ENCODE results near the gene ZNF805. TPM values are rescaled to one million over a fixed set of nuclear protein-coding genes. Genes with fewer than 3 reads are reported as not detected.

ZNF805 gene
- total and polyA plus RNA-seq, 2 of the 13 experiments (the other 11 are each of a cell fraction or from before 2014, with no cell fraction given), result 5.1 to 12.8 TPM

GRCh38 chr19:57245959-57246358 is 5.5 kb downstream of the ZNF805 start (continued):
- TF ChIP-seq, protein P1, sequence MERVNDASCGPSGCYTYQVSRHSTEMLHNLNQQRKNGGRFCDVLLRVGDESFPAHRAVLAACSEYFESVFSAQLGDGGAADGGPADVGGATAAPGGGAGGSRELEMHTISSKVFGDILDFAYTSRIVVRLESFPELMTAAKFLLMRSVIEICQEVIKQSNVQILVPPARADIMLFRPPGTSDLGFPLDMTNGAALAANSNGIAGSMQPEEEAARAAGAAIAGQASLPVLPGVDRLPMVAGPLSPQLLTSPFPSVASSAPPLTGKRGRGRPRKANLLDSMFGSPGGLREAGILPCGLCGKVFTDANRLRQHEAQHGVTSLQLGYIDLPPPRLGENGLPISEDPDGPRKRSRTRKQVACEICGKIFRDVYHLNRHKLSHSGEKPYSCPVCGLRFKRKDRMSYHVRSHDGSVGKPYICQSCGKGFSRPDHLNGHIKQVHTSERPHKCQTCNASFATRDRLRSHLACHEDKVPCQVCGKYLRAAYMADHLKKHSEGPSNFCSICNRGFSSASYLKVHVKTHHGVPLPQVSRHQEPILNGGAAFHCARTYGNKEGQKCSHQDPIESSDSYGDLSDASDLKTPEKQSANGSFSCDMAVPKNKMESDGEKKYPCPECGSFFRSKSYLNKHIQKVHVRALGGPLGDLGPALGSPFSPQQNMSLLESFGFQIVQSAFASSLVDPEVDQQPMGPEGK (CRISPR knock-in tag; IDR thresholded peaks at IDR 0.05), result no peak
- TF ChIP-seq HNF1A (IDR thresholded peaks at IDR 0.05; ENCODE audit: low read depth), result no peak
- TF ChIP-seq HNF1A (CRISPR knock-in tag; IDR thresholded peaks at IDR 0.05; ENCODE audit: borderline replicate concordance), result no peak
- no peak for TF ChIP-seq KDM5B (CRISPR knock-in tag; IDR thresholded peaks at IDR 0.05; ENCODE audit: borderline replicate concordance)
- no peak for TF ChIP-seq PHF21A (CRISPR knock-in tag; IDR thresholded peaks at IDR 0.05)
- TF ChIP-seq GTF3A (CRISPR knock-in tag; conservative IDR thresholded peaks at IDR 0.05), result no peak
- no peak for TF ChIP-seq NR2C2 (CRISPR knock-in tag; IDR thresholded peaks at IDR 0.05; ENCODE audit: borderline replicate concordance)
- no peak for TF ChIP-seq ZSCAN20 (CRISPR knock-in tag; IDR thresholded peaks at IDR 0.05; ENCODE audit: borderline replicate concordance)
- no peak for TF ChIP-seq ZSCAN22 (CRISPR knock-in tag; IDR thresholded peaks at IDR 0.05)
- 0 out of 2 replicates have a peak, but pooled peaks have one; percentile 47 for TF ChIP-seq ATF3 (CRISPR knock-in tag; IDR thresholded peaks at IDR 0.05)
- TF ChIP-seq, protein P2, sequence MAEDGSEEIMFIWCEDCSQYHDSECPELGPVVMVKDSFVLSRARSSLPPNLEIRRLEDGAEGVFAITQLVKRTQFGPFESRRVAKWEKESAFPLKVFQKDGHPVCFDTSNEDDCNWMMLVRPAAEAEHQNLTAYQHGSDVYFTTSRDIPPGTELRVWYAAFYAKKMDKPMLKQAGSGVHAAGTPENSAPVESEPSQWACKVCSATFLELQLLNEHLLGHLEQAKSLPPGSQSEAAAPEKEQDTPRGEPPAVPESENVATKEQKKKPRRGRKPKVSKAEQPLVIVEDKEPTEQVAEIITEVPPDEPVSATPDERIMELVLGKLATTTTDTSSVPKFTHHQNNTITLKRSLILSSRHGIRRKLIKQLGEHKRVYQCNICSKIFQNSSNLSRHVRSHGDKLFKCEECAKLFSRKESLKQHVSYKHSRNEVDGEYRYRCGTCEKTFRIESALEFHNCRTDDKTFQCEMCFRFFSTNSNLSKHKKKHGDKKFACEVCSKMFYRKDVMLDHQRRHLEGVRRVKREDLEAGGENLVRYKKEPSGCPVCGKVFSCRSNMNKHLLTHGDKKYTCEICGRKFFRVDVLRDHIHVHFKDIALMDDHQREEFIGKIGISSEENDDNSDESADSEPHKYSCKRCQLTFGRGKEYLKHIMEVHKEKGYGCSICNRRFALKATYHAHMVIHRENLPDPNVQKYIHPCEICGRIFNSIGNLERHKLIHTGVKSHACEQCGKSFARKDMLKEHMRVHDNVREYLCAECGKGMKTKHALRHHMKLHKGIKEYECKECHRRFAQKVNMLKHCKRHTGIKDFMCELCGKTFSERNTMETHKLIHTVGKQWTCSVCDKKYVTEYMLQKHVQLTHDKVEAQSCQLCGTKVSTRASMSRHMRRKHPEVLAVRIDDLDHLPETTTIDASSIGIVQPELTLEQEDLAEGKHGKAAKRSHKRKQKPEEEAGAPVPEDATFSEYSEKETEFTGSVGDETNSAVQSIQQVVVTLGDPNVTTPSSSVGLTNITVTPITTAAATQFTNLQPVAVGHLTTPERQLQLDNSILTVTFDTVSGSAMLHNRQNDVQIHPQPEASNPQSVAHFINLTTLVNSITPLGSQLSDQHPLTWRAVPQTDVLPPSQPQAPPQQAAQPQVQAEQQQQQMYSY (CRISPR knock-in tag; IDR thresholded peaks at IDR 0.05), result no peak
- TF ChIP-seq RARA (CRISPR knock-in tag; IDR thresholded peaks at IDR 0.05), result 0 out of 2 replicates have a peak, but pooled peaks have one; percentile 13
- TF ChIP-seq PREB (CRISPR knock-in tag; IDR thresholded peaks at IDR 0.05), result no peak
- TF ChIP-seq SALL2 (CRISPR knock-in tag; IDR thresholded peaks at IDR 0.05), result no peak
- no peak for TF ChIP-seq ZNF644 (CRISPR knock-in tag; IDR thresholded peaks at IDR 0.05; ENCODE audit: low read depth)
- TF ChIP-seq HDAC6 (IDR thresholded peaks at IDR 0.05; ENCODE audit: low read depth, low read length), result no peak
- 0 out of 2 replicates have a peak, but pooled peaks have one; percentile 27 for TF ChIP-seq MIER2 (CRISPR knock-in tag; IDR thresholded peaks at IDR 0.05)
- no peak for TF ChIP-seq SAFB2 (CRISPR knock-in tag; IDR thresholded peaks at IDR 0.05; ENCODE audit: borderline replicate concordance, low read depth)
- TF ChIP-seq SNAPC5 (CRISPR knock-in tag; IDR thresholded peaks at IDR 0.05; ENCODE audit: borderline replicate concordance), result no peak

Measured in HepG2 (cell line).